Neural progenitor cell (in vitro differentiated cells): Measurements from ENCODE around the gene CDC42EP5.

ENCODE experiments used
- EZH2 ChIP-seq: fragments of 200-600 bp; sonication (generic); IDR thresholded peaks from 2 replicates; pipeline ENCODE4 v1.6.1; 2017; ENCODE audit warnings: antibody characterized with exemption, mild to moderate bottlenecking, moderate library complexity
- EZH2phosphoT487 ChIP-seq: fragments of 200-600 bp; sonication (generic); IDR thresholded peaks from 2 replicates; pipeline ENCODE4 v1.6.1; 2017; ENCODE audit warnings: antibody characterized with exemption
- TF ChIP-seq, protein P1 (sequence below): fragments of 200-600 bp; sonication (generic); IDR thresholded peaks from 2 replicates; pipeline ENCODE4 v1.5.1; 2017; ENCODE audit warnings: antibody characterized with exemption, mild to moderate bottlenecking

DNA sequence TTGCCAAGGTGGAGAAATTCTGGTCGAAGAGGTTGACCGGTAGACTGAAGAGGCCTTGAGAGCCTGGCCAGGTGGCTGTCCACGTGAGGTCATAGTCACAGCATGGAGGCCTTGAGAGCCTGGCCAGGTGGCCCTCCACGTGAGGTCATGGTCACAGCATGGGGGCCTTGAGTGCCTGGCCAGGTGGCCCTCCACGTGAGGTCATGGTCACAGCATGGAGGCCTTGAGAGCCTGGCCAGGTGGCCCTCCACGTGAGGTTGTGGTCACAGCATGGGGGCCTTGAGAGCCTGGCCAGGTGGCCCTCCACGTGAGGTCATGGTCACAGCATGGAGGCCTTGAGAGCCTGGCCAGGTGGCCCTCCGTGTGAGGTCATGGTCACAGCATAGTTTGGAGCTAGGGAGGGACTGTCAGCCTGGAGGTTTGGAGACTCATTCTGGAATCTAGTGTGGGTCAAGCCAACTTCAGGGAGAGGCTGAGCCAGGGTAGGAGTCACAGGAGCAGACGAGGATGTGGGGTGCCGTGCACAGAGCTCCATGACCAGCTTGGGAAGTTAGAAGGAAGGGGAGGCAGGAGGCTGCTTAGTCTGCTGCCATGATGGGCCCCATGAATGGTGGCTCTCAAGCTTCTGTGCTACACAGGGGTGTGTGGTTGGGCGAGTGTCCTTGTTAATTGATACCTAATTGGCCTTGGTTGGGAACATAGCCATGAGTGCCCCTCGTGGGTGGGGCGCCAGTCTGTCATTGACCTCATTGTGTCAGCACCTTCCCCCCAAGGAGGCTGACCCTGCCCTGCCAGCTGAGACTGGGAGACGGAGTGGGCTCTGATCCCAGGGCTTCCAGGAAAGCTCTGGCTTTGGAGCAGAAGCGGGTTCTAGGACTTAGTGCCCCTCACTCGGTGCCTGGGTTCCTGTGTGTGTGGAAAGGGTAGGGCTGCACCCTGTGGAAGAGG is 13.5 kb downstream of the CDC42EP5 start:
- TF ChIP-seq, protein P1, sequence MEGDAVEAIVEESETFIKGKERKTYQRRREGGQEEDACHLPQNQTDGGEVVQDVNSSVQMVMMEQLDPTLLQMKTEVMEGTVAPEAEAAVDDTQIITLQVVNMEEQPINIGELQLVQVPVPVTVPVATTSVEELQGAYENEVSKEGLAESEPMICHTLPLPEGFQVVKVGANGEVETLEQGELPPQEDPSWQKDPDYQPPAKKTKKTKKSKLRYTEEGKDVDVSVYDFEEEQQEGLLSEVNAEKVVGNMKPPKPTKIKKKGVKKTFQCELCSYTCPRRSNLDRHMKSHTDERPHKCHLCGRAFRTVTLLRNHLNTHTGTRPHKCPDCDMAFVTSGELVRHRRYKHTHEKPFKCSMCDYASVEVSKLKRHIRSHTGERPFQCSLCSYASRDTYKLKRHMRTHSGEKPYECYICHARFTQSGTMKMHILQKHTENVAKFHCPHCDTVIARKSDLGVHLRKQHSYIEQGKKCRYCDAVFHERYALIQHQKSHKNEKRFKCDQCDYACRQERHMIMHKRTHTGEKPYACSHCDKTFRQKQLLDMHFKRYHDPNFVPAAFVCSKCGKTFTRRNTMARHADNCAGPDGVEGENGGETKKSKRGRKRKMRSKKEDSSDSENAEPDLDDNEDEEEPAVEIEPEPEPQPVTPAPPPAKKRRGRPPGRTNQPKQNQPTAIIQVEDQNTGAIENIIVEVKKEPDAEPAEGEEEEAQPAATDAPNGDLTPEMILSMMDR = no peak
- TF ChIP-seq EZH2 (no peak), EZH2phosphoT487 (no peak)
